Suppressor macrophage treated with lipopolysaccharide for 1 hour (primary cell): ENCODE data around the gene ZNF830.
A peak's percentile ranks its signal among the peaks of the same experiment; 100 is the strongest.
"Not testable (repeated sequence)": the region's sequence is repeated elsewhere in the genome, so short reads cannot be mapped to it uniquely, and the experiment has no call there.

Source experiments
- DNase-seq, 3 donors: peaks; one replicate each; pipeline ENCODE4 v3.0.0-alpha.2; 2020 to 2022

ZNF830 gene, protein sequence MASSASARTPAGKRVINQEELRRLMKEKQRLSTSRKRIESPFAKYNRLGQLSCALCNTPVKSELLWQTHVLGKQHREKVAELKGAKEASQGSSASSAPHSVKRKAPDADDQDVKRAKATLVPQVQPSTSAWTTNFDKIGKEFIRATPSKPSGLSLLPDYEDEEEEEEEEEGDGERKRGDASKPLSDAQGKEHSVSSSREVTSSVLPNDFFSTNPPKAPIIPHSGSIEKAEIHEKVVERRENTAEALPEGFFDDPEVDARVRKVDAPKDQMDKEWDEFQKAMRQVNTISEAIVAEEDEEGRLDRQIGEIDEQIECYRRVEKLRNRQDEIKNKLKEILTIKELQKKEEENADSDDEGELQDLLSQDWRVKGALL

DNA sequence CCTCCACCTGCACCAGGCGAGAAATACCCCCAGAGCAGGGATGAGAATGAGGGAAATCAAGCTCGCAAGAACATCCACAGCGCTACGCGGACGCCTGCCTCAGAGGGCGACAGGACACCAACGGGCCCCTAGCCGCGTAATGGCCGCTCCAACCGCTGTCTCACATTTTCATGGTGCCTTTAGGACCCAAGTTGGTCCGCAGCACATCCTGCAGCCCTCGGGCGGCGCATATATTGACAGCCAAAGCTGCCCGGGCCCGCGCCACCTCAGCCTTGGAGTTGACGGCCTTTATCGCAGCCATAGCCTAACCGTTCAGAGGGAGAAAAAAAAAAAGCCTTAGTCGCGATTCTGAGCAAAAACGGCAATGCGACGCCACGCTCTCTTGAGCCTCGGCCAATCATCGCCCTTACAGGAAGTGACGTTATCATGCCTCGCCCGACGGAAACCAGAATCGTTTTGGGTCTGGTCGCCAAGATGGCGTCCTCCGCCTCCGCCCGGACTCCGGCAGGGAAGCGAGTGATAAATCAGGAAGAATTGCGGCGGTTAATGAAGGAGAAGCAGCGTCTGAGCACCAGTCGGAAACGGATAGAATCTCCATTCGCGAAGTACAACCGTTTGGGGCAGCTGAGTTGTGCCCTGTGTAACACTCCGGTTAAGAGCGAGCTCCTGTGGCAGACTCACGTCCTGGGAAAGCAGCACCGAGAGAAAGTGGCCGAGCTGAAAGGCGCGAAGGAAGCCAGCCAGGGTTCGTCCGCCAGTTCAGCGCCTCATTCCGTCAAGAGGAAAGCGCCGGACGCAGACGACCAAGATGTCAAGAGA lies at the start of gene ZNF830, which contains the start of gene CCT6B:
TSS of gene ZNF830 (plus strand) at position 448 of the 819 bp plus-strand sequence. CDS start at position 475, 27 bp downstream.
TSS of gene CCT6B (minus strand) at position 368 of the 819 bp plus-strand sequence. CDS start at position 301, 67 bp downstream.
- DNase-seq: peak; percentile 95 to 97 (median 96)

DNA sequence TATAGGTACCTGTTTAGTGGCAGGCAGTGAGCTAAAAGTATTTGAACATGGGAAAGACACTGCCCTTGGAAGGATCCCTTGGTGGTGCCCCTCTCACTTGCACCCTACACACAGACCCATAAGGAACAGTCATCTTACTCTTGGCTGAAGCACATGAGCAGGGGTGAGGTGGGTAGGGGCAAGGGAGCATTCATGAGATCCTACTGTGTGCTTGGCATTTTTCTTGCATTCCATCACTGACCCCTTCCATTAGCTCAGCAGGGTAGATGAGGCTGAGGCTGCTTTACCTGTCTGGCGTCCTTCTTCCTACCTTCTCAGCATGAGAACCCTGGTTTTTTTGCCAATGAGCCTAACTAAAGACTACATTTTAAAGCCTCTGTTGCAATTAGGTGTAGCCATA lies 48.3 kb upstream of the ZNF830 start:
- no peak for DNase-seq

DNA sequence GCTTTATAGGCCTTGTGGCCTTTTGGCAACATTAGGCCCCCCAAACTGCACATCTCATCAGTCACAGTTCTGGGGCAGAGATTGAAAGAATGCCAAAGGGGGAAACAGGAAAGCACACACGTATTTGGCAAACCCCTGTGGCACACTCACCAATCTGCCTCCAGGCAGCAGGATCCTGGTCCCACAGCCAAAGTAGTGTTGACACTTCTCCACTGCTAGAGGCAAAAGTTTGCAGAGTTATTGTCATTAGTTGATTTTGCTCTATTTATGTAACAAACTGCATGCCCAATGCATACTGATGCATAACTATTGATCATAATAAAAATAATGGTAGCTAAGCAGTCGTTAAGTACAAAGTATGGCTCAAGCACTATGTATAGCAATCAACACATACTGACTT lies 45.2 kb upstream of the ZNF830 start:
- DNase-seq: no peak

DNA sequence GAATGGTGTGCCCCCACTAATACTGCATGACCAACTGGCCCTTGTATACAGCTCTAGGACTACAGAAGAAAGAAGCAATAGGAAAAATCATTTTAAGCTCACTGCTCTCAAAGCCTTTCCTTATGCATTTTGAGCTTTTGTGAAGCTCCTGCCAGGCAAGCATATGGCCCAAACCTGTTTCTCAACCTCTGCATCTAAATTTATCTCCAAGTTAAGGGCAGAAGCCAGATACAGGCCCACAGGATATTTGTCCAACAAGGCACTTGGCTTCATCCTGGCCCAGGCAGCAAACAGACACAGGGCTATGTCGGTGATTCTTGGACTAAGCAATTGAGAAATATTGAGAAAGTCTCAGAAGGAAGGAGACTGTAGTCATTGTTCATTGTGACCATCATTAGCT lies 44.0 kb upstream of the ZNF830 start:
- no peak for DNase-seq

DNA sequence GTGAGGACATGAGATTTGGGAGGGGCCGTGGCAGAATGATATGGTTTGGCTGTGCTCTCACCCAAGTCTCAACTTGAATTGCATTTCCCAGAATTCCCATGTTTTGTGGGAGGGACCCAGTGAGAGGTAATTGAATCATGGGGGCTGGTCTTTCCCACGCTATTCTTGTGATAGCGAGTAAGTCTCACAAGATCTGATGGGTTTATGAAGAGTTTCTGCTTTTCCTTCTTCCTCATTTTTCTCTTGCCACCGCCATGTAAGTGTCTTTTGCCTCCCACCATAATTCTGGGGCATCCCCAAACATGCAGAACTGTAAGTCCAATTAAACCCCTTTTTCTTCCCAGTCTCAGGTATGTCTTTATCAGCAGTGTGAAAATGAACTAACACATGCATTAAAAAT lies 40.7 kb upstream of the ZNF830 start:
- DNase-seq: peak; percentile 72 to 80 (median 73)

DNA sequence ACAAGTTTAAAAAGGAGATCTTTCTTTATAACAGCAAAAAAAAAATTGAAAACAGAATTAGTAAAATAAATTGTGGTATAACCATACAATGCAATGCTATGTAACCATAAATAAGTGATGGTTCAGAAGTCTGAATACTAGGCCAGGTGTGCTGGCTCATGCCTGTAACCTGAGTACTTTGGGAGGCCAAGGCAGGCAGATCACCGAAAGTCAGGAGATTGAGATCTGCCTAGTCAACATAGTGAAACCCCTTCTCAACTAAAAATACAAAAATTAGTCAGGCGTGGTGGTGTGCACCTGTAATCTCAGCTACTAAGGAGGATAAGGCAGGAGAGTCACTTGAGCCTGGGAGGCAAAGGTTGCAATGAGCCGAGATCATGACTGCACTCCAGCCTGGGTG lies 34.7 kb upstream of the ZNF830 start:
- no peak for DNase-seq

DNA sequence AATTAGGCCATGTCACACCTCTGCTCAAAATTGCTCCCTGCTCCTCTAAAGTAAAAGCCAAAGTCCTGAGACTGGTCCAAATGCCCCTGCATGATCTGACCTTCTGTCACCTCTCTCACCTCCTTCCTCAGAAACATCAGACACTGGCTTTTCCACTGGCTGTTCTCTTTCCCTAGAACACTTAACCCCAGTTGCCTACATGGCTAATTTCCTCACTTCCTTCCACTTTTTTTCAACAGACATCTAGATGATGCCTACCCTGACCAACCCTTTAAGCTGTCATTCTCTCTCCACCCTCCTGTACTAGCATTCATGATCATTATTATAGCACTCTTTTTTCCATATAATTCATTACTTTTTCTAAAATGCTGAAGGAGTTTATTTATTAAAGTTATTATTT lies 31.1 kb upstream of the ZNF830 start:
- DNase-seq: peak; percentile 22 to 28 (median 22)

DNA sequence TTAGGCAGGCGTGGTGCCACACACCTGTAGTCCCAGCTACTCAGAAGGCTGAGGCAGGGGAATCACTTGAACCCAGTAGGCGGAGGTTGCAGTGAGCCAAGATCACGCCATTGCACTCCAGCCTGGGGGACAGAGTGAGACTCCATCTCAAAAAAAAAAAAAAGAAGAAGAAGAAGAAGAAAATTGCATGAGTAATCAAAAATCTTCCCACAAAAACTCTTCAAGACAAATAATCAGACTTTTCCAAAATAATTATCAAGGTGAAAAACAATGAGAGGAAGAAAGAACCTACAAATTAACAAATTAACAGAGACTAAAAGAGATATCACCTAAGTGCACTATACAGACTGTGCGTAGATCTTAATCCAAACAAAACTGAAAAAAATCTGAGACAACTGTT lies 10.6 kb upstream of the ZNF830 start:
- DNase-seq: not testable (repeated sequence)

DNA sequence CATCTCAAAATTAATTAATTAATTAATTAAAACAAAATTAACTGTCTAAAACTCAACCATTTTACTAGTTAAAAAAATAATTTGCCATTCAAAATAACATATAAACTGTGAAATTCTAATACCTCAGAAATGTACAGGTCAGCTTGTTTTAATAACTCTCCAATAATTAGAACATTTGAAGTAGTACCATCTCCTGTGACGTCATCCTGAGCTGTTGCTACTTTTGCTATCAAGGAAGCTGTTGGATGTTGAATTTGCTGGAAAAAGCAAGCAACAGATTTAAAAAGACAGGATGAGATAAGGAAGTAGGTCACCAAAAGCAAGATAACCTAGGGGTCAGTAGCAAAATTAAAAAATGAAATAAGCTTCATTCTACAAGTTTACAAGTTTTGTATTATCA lies 2.9 kb upstream of the ZNF830 start:
- no peak for DNase-seq

DNA sequence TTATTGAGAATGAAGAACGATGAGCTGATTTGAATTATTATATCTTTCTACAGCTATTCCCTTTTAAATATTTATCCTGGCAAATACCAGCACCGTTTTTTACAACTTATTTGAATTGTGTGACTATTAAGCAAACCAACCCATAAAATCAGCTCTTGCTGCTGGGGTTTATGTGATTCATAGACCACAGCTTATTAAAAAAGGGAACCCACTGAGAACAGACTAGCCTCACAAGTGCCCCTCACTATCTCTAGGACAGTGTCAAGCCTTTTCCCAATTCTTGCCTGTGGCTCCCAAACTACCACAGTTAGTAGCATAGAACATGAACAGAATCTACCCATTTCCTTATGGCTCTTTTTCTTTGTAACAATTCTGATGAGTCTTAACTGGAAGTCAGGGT lies 12.8 kb downstream of the ZNF830 start:
- no peak for DNase-seq

DNA sequence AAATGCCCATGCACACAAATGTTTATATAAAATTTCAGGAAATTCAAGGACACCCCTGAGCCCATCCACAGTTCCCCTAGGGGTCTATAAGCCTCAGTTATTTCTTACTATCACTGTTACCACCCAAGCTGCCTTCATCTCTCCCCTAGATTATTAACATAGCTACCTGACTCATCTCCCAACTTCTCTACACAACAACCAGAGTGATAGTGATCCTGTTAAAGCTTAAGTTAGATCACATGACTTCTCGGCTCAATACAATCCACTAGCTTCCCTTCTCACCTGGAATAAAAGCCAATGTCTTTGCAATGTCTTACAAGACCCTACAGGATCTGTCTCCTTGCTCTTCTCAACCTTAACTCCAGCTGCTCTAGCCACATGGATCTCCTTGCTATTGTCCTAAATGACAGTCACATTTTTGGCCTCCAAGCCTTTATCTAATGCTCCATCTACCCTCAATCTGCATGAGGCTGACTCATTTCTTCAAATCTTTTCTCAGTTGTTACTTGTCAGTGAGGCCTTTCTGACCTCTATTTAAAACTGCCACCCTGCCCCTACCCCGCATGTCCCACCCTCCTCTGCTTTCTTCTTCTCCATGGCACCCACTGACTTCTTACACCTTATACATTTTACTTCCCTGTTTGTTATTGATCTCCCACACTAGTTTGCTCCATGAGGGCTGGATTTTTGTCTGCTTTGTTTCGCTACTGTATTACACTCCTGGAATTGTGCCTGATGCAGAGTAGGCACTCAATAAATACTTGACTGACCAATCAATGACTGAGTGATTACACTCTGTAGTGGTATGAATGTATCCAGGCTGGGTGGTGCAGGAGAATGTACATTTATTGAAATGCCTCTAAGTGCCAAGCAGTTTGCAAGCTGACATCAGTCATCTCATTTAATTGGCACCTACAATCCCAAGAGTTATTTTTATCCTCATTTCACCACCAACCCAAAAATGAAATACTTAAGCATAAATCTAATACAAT lies 13.8 kb downstream of the ZNF830 start:
- DNase-seq: no peak

DNA sequence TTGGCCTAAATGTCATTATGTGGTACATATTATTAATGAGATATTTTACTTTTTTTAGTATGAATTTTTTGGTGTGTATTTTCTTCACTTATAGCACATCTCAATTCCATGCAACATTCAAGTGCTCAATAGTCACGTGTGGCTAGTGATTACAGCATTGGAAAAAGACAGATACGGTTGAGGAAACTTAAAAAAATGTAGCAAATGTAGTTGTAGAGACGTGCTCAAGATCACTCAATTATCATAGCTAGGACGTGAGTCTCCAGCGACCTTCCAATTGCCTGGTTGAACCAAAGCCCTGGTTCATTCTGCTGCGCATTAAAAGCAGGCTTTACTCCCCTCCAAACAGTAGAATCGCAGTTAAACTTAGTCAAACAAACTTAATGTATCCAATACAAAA lies 17.8 kb downstream of the ZNF830 start:
- DNase-seq: no peak

DNA sequence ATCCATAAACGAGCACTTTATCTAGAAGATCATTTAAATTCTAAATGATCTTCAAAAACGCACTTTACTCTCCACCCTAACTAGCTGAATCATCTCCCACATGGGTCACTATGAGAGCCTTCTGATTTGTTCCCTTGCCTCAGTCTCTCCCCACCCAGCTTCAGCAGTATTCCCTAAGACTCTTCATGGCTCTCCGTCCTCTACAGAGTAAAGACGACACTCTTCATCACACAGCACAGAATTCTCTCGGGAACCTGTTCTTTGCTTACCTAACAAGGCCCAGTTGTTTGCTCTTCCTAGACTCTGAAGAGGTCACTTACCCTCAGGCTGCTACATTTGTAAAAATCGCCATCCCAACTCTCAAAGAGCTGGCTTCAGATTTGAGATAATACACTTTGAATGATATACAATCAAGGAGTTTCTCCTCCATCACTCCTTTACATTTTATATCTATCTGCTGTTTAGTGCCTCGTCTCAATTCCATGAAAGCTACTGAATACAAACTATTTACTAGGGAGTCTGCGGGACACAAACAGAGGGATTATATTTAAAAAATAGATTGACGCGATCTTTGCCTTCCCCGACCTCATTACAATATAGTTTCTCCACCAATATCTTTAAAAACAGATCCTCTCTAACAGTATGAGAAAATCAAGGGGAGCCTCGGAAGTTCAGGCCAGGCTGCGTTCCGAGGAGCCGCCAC lies 18.5 kb downstream of the ZNF830 start:
- no peak for DNase-seq

DNA sequence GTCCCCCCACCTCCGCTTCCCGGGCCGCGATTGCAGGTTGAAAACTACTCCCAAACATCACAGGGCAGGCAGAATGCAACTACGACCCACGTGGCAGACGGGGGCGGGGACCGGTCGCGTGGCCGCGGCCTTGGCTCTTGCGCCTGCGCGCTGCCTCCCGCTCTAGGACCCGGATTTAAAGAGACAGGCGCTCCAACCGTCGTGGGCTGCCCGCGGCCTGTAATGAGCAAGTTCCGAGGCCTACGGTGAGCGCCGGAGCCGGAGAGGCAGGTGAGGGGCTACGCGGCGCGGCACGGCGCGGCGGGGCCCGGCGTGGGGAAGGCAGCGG lies 19.0 kb downstream of the ZNF830 start, which contains the start of gene LIG3:
TSS of gene LIG3 (plus strand) at position 160 of the 328 bp plus-strand sequence. CDS start 2,494 bp downstream, outside the sequence.
- DNase-seq: peak; percentile 94 to 98 (median 98)

DNA sequence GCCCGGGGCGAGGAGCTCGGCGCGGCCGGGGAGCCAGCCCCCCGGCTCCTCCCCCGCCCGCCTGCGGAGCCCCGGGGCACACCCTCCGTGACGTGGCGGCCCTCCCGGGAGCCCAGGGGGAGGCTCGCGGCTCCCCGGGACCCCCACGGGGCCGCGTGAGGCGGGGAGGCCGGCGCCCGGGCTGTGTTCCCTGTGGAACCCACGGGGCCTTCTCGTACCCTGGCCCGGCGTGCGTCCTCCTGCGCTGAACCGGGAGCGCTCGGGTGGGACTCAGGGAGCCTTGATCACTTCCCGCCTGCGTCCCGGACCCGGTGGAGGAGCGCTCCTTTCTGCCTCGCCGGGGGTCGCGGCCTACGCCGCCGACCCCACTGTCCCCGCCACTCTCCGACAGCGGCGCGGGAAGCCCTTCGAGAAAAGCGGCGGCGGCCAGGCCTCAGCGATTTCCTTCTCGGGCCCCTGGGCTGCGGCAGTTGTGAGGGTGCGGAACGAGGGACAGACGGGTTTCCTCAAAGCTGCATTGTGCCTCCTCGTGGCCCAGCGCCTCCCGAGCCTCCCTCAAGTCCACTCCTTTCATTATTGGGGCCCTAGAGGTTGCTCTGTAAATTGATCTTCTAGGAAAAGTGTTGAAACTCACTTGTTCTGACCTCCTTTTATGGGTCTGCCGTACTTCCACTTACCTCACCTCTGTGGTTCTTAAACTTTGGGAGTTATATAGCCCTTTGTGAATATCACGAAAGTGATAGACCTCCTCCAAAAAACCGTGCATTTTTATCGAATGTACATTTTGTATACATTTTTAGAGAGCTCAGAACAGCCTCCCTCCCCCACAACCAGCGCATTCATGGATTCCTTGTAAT lies 19.6 kb downstream of the ZNF830 start:
- peak; percentile 88 to 93 (median 89) for DNase-seq

DNA sequence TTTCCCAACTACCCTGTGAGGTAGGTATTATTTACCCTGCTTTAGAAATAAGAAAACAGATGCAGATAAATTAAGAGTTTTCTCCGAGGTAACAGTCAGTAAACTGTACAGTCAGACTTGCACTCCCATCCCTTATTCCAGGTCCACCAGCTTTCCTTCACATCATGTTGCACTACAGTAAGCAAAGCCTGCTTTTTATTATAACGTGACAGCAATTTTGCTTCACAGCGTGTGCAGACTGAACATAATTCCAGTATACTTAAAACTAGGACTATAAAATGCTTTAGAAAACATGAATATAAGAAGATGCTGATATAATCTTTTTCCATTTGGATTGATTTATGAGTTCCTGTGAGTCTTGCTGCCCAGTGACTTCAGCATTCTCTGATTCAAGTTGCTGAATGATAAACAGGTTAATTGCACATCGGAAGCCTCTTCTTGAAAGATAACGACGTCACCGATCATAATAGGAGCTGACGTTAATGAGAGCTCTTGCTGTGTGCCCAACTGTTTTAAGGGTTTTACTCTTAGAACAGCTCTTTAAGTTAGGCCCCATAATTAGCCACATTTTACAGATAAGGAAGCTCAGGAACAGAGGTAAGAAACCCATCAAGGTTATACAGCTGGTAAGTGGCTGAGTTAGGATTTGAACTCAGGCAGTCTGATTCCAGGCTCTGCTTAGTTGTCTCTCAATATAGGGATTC lies 20.4 kb downstream of the ZNF830 start:
- peak in 2 of 3 donors; percentile 26 to 42 for DNase-seq

DNA sequence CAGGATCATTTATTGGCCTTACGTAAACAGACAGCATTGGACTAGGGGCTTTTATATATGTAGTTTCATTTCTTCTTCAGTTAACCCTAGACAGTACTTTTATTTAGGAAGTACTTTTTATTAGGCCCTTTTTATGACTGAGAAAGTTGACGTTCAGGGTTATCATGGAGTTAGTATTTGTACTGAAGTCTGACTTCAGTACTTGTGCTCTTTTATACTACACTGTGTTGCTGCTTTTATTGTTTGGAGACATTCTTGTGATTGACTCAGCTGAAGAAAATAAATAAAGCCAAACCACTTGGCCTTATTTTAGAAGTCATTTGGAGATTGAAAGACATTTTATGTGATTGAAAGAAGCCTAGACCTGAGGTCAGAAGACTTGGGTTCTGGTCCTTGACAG lies 25.9 kb downstream of the ZNF830 start:
- DNase-seq: no peak

DNA sequence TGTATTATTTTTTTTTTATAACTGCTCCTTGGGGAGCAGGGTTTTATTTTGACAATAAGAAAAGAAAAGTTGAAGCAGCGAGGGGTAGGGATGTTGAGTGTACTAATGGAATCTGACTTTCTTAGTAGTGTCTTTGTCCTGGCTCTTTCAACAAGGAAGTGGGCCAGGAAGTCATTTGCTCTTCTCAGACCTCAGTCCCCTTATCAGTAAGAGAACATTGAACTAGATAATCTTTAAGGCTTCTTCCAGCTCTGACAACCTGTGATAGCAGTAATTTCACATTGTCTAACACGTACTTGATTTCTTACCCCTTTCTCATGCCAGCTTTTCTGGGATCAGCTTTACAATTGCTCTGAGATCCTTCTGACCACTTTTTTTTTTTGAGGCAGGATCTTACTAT lies 27.3 kb downstream of the ZNF830 start:
- no peak for DNase-seq

DNA sequence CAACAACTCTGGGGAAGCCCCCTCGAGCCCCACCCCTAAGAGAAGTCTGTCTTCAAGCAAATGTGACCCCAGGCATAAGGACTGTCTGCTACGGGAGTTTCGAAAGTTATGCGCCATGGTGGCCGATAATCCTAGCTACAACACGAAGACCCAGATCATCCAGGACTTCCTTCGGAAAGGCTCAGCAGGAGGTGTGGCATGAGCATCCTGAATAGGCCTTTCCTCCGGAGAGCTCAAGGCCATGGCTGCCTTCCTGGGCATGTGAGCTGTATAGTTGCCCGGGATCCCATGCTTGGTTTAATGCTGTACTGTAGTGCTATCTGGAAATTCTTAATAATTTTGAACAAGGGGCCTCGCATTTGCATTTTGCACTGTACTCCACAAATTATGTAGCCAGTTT lies 28.1 kb downstream of the ZNF830 start:
- no peak for DNase-seq

DNA sequence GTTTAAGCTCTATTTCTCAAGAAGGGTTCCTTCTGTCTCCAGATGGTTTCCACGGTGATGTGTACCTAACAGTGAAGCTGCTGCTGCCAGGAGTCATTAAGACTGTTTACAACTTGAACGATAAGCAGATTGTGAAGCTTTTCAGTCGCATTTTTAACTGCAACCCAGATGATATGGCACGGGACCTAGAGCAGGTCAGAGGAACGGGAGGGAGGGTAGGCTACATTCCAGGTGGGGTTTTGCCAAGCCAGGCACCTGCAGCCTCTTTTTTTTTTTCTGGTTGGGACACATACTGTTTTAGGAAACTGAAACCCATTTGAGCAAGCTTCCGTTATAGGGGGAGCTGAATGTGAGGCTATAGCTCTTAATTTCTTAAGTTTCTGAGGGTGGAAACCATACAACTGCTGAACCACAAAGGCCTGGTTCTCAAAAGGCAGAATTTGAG lies 29.6 kb downstream of the ZNF830 start:
- DNase-seq: peak; percentile 34 to 48 (median 43)
